ENCODE data around the gene ACP4.

DNA sequence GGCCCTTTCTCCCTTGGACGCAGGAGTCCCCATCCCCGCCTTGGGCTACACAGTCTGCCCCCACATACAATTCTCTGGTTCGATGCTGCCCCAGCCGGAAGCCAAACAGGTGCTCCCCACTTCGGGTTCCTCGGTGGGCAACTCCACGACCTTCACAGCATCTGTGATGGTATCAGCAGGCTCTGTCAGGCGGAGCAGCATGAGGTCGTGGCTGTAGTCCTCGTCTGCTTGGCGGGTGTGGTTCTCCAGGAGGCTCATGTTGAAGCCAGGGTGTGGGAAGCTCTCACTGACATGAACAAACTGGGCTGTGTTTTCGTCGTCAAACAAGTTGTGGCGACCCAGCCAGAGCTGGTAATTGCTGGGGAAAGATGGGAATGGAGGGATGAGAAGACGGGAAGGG, 29.9 kb downstream of the ACP4 start:
- TF ChIP-seq, protein P1, sequence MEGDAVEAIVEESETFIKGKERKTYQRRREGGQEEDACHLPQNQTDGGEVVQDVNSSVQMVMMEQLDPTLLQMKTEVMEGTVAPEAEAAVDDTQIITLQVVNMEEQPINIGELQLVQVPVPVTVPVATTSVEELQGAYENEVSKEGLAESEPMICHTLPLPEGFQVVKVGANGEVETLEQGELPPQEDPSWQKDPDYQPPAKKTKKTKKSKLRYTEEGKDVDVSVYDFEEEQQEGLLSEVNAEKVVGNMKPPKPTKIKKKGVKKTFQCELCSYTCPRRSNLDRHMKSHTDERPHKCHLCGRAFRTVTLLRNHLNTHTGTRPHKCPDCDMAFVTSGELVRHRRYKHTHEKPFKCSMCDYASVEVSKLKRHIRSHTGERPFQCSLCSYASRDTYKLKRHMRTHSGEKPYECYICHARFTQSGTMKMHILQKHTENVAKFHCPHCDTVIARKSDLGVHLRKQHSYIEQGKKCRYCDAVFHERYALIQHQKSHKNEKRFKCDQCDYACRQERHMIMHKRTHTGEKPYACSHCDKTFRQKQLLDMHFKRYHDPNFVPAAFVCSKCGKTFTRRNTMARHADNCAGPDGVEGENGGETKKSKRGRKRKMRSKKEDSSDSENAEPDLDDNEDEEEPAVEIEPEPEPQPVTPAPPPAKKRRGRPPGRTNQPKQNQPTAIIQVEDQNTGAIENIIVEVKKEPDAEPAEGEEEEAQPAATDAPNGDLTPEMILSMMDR (IDR thresholded peaks at IDR 0.05; ENCODE audit: low read length) = no peak
- TF ChIP-seq EZH2 (optimal IDR thresholded peaks at IDR 0.05; ENCODE audit: low read depth, low read length) = no peak
- no peak for TF ChIP-seq EZH2phosphoT487 (IDR thresholded peaks at IDR 0.05; ENCODE audit: low read length)

Measured in MM.1S (cell line).